Panc1 (cell line): Measurements from ENCODE around the gene CLDN34.

ENCODE experiments used
- TCF7L2 ChIP-seq: IDR thresholded peaks from 2 replicates; pipeline ENCODE4 v1.6.1; 2011; ENCODE audit warnings: mild to moderate bottlenecking, low read depth, low read length, inconsistent platforms
- TF ChIP-seq, protein P1 (sequence below): fragments of 450-650 bp; IDR thresholded peaks from 2 replicates; pipeline ENCODE4 v1.5.1; 2017; ENCODE audit warnings: mild to moderate bottlenecking

DNA sequence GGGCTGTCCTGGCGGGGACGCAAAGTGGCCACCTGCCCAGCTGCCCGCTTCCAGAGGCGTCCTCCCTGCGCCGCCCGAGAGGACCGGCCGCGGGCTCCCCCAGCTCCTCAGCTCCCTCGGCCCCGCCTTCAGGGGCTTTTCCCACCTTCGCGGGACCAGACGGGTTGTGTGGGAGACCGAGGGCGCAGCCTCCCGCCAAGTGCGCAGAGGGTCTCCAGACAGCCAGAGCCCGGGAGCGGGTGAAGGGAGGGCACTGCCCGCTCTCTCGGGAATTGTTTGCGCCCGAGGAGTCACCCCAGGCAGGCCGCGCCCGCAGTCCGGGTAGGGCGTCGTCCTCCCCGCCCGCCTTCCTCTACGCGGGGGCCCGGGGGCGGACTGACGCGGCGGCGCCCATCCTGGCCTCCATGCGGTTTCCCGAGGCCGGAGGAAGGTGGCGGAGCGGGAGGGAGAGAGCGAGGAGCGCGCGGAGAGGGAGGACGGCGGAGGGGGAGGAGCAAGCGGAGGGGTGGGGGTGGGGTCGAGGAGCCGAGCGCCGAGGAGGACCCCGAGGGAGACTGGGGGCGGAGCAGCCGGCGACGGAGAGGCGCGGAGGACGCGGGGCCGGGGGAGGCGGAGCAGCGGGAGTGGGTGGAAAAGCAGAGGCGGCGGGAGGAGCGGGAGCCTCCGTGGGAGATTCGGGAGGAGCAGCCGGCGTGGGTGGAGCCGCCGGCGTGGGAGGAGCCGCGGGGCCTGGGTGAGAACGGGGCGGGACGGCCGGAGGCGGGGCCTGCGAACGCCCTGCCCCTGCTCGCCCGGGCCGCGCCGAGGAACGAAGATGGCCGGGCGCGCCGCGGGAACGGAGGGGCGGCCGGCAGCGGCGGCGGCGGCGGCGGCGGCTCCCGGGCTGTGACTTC lies 47.5 kb downstream of the CLDN34 start:
- TF ChIP-seq TCF7L2 = no peak
- TF ChIP-seq, protein P1, sequence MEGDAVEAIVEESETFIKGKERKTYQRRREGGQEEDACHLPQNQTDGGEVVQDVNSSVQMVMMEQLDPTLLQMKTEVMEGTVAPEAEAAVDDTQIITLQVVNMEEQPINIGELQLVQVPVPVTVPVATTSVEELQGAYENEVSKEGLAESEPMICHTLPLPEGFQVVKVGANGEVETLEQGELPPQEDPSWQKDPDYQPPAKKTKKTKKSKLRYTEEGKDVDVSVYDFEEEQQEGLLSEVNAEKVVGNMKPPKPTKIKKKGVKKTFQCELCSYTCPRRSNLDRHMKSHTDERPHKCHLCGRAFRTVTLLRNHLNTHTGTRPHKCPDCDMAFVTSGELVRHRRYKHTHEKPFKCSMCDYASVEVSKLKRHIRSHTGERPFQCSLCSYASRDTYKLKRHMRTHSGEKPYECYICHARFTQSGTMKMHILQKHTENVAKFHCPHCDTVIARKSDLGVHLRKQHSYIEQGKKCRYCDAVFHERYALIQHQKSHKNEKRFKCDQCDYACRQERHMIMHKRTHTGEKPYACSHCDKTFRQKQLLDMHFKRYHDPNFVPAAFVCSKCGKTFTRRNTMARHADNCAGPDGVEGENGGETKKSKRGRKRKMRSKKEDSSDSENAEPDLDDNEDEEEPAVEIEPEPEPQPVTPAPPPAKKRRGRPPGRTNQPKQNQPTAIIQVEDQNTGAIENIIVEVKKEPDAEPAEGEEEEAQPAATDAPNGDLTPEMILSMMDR = no peak
